Measurements from ENCODE around the gene ZNF25. TPM values are rescaled to one million over a fixed set of nuclear protein-coding genes. Genes with fewer than 3 reads are reported as not detected.

Gene ZNF25
- total and polyA plus RNA-seq, 2 of the 4 experiments (the other 2 are of a cell fraction) = 5.1 to 9.5 TPM

DNA sequence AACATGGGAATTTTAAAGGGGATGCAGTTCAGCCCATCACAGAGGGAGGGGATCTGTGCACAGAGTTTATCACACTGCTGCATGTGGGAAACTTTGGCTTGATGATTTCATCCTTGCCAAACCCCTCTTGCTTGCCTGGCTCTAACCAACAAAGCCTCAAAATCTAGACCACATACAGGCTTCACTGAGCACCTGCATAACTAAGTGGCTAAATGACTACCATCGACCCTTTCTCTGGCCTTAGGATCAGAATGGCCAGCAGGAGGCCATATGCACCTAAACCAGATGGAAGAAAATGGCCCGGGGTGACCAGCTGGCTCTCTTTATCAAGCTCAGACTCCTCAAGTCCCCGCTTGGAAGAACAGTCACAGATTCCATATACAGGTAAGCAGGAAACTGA lies 15.6 kb upstream of the ZNF25 start:
- no peak overlapping the region for H2BK15ac ChIP-seq (ENCODE audit: low read depth, low read length)
- no peaks in the 10 kb centered on the region for H3K4me1 ChIP-seq (ENCODE audit: control insufficient read depth, insufficient read depth, low read length)
- no peaks in the 10 kb centered on the region for H3K27me3 ChIP-seq (ENCODE audit: control insufficient read depth, insufficient read depth, low read length)
- no peak overlapping the region for H3K14ac ChIP-seq (replicated peaks; ENCODE audit: low read depth, low read length)
- no peaks in the 10 kb centered on the region for H3K36me3 ChIP-seq (ENCODE audit: control insufficient read depth, insufficient read depth, low read length)
- no peaks in the 10 kb centered on the region for H4K20me1 ChIP-seq (ENCODE audit: insufficient read depth, low read length)
- H2BK120ac ChIP-seq (ENCODE audit: low read depth, low read length) = no peak overlapping the region
- ATAC-seq (ENCODE audit: low read depth) (no peak), DNase-seq (no peak)
- no peak overlapping the region for H3K56ac ChIP-seq (ENCODE audit: extremely low read depth, insufficient read depth, low read length)
- dilution Hi-C loops (cut with HindIII; ENCODE audit: low sequenced_read_pairs, unreplicated experiment) (no loop called here), in situ Hi-C loops (cut with MboI; ENCODE audit: low sequenced_read_pairs) (loop anchor here (25.0 kb wide), 1 partner anchor 370 kb away; no protein-coding TSS in a partner anchor), intact Hi-C loops (cut with micrococcal nuclease) (no loop called here)
- H4K8ac ChIP-seq (ENCODE audit: low read depth in 2 of 2, low read length in 2 of 2) = no peak overlapping the region
- no peak overlapping the region for H4K5ac ChIP-seq (ENCODE audit: low read depth, low read length)
- ChIA-PET POLR2A (ENCODE audit: unreplicated experiment) (no interaction called here), CTCF (interaction anchor here (1.2 kb wide), 1 partner anchor 374 kb away, joined by 3 read pairs; no protein-coding TSS in a partner anchor)
- no peak overlapping the region for H4K91ac ChIP-seq (ENCODE audit: insufficient read depth, low read depth, low read length)
- no peaks in the 10 kb centered on the region for H3K79me1 ChIP-seq (ENCODE audit: low read depth in 1 of 2, low read length in 2 of 2)
- H3K27ac ChIP-seq (ENCODE audit: insufficient read depth, low read length) = no peak overlapping the region
- H3K4me3 ChIP-seq (ENCODE audit: insufficient read depth, low read depth, low read length) = no peak overlapping the region
- no peak overlapping the region for H2AK5ac ChIP-seq (ENCODE audit: low read depth, low read length)
- H3K4ac ChIP-seq (ENCODE audit: low read depth, low read length) = no peak overlapping the region
- no TSS peak for BruUV-seq (replicated peaks)
- no peak overlapping the region for H3K18ac ChIP-seq (ENCODE audit: low read depth, low read length)
- H2BK5ac ChIP-seq (ENCODE audit: low read depth, low read length, poor library complexity, severe bottlenecking) = no peak overlapping the region
- H3K9ac ChIP-seq (ENCODE audit: low read depth, low read length) = no peak overlapping the region
- TF ChIP-seq RFX5 (IDR thresholded peaks at IDR 0.05; ENCODE audit: low read depth, low read length) (no peak), NFE2L2 (IDR thresholded peaks at IDR 0.05; ENCODE audit: low read depth, low read length) (no peak), CHD1 (IDR thresholded peaks at IDR 0.05; ENCODE audit: low read depth, low read length) (no peak), BHLHE40 (IDR thresholded peaks at IDR 0.05; ENCODE audit: low read depth, low read length) (no peak), CEBPB (IDR thresholded peaks at IDR 0.05; ENCODE audit: low read depth, low read length) (no peak), MAZ (IDR thresholded peaks at IDR 0.05; ENCODE audit: borderline replicate concordance, low read depth, low read length) (no peak), MXI1 (IDR thresholded peaks at IDR 0.05; ENCODE audit: borderline replicate concordance, low read depth, low read length) (no peak), RAD21 (IDR thresholded peaks at IDR 0.05; ENCODE audit: low read length) (no peak), RCOR1 (IDR thresholded peaks at IDR 0.05; ENCODE audit: insufficient replicate concordance, low read length) (no peak), POLR2A (IDR thresholded peaks at IDR 0.05; ENCODE audit: low read depth, low read length) (no peak), MAFK (IDR thresholded peaks at IDR 0.05; ENCODE audit: low read depth, low read length) (no peak), FOS (IDR thresholded peaks at IDR 0.05; ENCODE audit: low read depth, low read length) (no peak), SMC3 (IDR thresholded peaks at IDR 0.05; ENCODE audit: low read depth, low read length) (no peak)
- TF ChIP-seq, protein P1, sequence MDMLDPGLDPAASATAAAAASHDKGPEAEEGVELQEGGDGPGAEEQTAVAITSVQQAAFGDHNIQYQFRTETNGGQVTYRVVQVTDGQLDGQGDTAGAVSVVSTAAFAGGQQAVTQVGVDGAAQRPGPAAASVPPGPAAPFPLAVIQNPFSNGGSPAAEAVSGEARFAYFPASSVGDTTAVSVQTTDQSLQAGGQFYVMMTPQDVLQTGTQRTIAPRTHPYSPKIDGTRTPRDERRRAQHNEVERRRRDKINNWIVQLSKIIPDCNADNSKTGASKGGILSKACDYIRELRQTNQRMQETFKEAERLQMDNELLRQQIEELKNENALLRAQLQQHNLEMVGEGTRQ (IDR thresholded peaks at IDR 0.05; ENCODE audit: low read depth, low read length) = no peak
- TF ChIP-seq, protein P2, sequence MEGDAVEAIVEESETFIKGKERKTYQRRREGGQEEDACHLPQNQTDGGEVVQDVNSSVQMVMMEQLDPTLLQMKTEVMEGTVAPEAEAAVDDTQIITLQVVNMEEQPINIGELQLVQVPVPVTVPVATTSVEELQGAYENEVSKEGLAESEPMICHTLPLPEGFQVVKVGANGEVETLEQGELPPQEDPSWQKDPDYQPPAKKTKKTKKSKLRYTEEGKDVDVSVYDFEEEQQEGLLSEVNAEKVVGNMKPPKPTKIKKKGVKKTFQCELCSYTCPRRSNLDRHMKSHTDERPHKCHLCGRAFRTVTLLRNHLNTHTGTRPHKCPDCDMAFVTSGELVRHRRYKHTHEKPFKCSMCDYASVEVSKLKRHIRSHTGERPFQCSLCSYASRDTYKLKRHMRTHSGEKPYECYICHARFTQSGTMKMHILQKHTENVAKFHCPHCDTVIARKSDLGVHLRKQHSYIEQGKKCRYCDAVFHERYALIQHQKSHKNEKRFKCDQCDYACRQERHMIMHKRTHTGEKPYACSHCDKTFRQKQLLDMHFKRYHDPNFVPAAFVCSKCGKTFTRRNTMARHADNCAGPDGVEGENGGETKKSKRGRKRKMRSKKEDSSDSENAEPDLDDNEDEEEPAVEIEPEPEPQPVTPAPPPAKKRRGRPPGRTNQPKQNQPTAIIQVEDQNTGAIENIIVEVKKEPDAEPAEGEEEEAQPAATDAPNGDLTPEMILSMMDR (conservative IDR thresholded peaks at IDR 0.05; ENCODE audit: low read depth, low read length) = no peak
- TF ChIP-seq, protein P3, sequence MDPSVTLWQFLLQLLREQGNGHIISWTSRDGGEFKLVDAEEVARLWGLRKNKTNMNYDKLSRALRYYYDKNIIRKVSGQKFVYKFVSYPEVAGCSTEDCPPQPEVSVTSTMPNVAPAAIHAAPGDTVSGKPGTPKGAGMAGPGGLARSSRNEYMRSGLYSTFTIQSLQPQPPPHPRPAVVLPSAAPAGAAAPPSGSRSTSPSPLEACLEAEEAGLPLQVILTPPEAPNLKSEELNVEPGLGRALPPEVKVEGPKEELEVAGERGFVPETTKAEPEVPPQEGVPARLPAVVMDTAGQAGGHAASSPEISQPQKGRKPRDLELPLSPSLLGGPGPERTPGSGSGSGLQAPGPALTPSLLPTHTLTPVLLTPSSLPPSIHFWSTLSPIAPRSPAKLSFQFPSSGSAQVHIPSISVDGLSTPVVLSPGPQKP (IDR thresholded peaks at IDR 0.05; ENCODE audit: borderline replicate concordance, low read depth, low read length) = no peak
- no peaks in the 10 kb centered on the region for H3K9me1 ChIP-seq (ENCODE audit: insufficient read depth, low read length)
- H3K9me3 ChIP-seq (ENCODE audit: control insufficient read depth, insufficient read depth, low read length) = no peaks in the 10 kb centered on the region
- H3K23ac ChIP-seq (ENCODE audit: low read depth, low read length) = no peak overlapping the region
- WGBS, 2 experiments (ENCODE audit: extremely low coverage in 2 of 2, insufficient read length in 1 of 2) = no CpG with 5 or more reads among the region's 3 CpGs
- no peak overlapping the region for H2AFZ ChIP-seq (replicated peaks; ENCODE audit: low read length, poor library complexity)
- H2AK9ac ChIP-seq (replicated peaks; ENCODE audit: low read depth, low read length, poor library complexity) = no peak overlapping the region
- no peak overlapping the region for H2BK20ac ChIP-seq (ENCODE audit: low read depth, low read length)
- no peak overlapping the region for H3K4me2 ChIP-seq (ENCODE audit: low read depth, low read length)
